ENCODE measurements around the gene RAD18.

DNA sequence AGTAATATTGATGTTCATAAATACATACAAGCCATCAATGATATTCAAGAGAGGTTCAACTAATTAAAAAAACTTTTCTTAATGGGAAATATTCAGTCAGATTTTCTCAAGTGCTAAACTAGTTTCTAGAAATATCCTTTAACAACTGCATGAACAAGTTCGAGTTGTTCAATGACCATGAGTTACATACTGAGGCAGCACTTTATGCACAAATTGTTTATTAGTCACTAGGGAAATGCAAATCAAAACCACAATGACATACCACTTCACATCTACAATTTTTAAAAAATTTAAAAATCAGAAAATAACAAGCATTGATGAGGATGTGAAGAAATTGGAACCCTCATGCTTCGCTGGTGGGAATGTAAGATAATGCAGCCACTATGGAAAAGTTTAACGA is 62.4 kb downstream of the RAD18 start:
- TF ChIP-seq, protein P1, sequence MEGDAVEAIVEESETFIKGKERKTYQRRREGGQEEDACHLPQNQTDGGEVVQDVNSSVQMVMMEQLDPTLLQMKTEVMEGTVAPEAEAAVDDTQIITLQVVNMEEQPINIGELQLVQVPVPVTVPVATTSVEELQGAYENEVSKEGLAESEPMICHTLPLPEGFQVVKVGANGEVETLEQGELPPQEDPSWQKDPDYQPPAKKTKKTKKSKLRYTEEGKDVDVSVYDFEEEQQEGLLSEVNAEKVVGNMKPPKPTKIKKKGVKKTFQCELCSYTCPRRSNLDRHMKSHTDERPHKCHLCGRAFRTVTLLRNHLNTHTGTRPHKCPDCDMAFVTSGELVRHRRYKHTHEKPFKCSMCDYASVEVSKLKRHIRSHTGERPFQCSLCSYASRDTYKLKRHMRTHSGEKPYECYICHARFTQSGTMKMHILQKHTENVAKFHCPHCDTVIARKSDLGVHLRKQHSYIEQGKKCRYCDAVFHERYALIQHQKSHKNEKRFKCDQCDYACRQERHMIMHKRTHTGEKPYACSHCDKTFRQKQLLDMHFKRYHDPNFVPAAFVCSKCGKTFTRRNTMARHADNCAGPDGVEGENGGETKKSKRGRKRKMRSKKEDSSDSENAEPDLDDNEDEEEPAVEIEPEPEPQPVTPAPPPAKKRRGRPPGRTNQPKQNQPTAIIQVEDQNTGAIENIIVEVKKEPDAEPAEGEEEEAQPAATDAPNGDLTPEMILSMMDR (IDR thresholded peaks at IDR 0.05): no peak
- TF ChIP-seq POLR2A (IDR thresholded peaks at IDR 0.05): no peak
